ENCODE measurements around the gene IMP4. TPM values are rescaled to one million over a fixed set of nuclear protein-coding genes. Genes with fewer than 3 reads are reported as not detected.
A peak's percentile ranks its signal among the peaks of the same experiment; 100 is the strongest.

Gene IMP4
- total and polyA plus RNA-seq, 2 of the 13 experiments (the other 11 are each of a cell fraction or from before 2014, with no cell fraction given), result 142 to 158 TPM

- TF ChIP-seq CC2D1A (CRISPR knock-in tag; IDR thresholded peaks at IDR 0.05) (peak; percentile 81; the same call in 1 of the 2 replicates), GATA4 (IDR thresholded peaks at IDR 0.05; ENCODE audit: borderline replicate concordance, low read depth) (peak; percentile 67; the same call in 1 of the 2 replicates), FLYWCH1 (CRISPR knock-in tag; IDR thresholded peaks at IDR 0.05) (no peak), SMARCC2 (IDR thresholded peaks at IDR 0.05) (no peak), ZNF777 (CRISPR knock-in tag; IDR thresholded peaks at IDR 0.05) (peak; percentile 44; the same call in 1 of the 2 replicates), ELF4 (CRISPR knock-in tag; IDR thresholded peaks at IDR 0.05; ENCODE audit: borderline replicate concordance) (no peak), ZNF225 (CRISPR knock-in tag; IDR thresholded peaks at IDR 0.05) (no peak), KDM3A (CRISPR knock-in tag; IDR thresholded peaks at IDR 0.05; ENCODE audit: low read depth) (peak; percentile 16; the same call in 1 of the 2 replicates), ZFP41 (CRISPR knock-in tag; IDR thresholded peaks at IDR 0.05; ENCODE audit: borderline replicate concordance) (0 out of 2 replicates have a peak, but pooled peaks have one; percentile 81), DR1 (CRISPR knock-in tag; IDR thresholded peaks at IDR 0.05) (0 out of 2 replicates have a peak, but pooled peaks have one; percentile 15), RXRA (CRISPR knock-in tag; IDR thresholded peaks at IDR 0.05) (0 out of 2 replicates have a peak, but pooled peaks have one; percentile 27), CBX5 (CRISPR knock-in tag; IDR thresholded peaks at IDR 0.05; ENCODE audit: borderline replicate concordance) (no peak), AGO2 (optimal IDR thresholded peaks at IDR 0.05; ENCODE audit: low read depth, low read length) (peak; percentile 41), CREM (IDR thresholded peaks at IDR 0.05) (peak; percentile 69; the same call in 1 of the 2 replicates), CREM (CRISPR knock-in tag; IDR thresholded peaks at IDR 0.05) (no peak), FOXP4 (CRISPR knock-in tag; IDR thresholded peaks at IDR 0.05) (peak; percentile 46; the same call in 1 of the 2 replicates), HNRNPUL1 (IDR thresholded peaks at IDR 0.05; ENCODE audit: low read depth, low read length) (no peak), TAF1 (CRISPR knock-in tag; IDR thresholded peaks at IDR 0.05) (peak; percentile 79), SIN3A (IDR thresholded peaks at IDR 0.05; ENCODE audit: borderline replicate concordance, low read depth, low read length) (peak; percentile 87; the same call in 1 of the 2 replicates), MLX (CRISPR knock-in tag; IDR thresholded peaks at IDR 0.05) (peak; percentile 14; the same call in 1 of the 2 replicates), XRCC5 (optimal IDR thresholded peaks at IDR 0.05; ENCODE audit: low read length) (peak; percentile 32), MAX (IDR thresholded peaks at IDR 0.05) (peak; percentile 30), ZNF10 (CRISPR knock-in tag; IDR thresholded peaks at IDR 0.05; ENCODE audit: borderline replicate concordance, low read depth) (no peak), ZNF143 (CRISPR knock-in tag; IDR thresholded peaks at IDR 0.05) (peak; percentile 56; the same call in 1 of the 2 replicates), CENPX (CRISPR knock-in tag; IDR thresholded peaks at IDR 0.05) (no peak)
- TF ChIP-seq, protein P1, sequence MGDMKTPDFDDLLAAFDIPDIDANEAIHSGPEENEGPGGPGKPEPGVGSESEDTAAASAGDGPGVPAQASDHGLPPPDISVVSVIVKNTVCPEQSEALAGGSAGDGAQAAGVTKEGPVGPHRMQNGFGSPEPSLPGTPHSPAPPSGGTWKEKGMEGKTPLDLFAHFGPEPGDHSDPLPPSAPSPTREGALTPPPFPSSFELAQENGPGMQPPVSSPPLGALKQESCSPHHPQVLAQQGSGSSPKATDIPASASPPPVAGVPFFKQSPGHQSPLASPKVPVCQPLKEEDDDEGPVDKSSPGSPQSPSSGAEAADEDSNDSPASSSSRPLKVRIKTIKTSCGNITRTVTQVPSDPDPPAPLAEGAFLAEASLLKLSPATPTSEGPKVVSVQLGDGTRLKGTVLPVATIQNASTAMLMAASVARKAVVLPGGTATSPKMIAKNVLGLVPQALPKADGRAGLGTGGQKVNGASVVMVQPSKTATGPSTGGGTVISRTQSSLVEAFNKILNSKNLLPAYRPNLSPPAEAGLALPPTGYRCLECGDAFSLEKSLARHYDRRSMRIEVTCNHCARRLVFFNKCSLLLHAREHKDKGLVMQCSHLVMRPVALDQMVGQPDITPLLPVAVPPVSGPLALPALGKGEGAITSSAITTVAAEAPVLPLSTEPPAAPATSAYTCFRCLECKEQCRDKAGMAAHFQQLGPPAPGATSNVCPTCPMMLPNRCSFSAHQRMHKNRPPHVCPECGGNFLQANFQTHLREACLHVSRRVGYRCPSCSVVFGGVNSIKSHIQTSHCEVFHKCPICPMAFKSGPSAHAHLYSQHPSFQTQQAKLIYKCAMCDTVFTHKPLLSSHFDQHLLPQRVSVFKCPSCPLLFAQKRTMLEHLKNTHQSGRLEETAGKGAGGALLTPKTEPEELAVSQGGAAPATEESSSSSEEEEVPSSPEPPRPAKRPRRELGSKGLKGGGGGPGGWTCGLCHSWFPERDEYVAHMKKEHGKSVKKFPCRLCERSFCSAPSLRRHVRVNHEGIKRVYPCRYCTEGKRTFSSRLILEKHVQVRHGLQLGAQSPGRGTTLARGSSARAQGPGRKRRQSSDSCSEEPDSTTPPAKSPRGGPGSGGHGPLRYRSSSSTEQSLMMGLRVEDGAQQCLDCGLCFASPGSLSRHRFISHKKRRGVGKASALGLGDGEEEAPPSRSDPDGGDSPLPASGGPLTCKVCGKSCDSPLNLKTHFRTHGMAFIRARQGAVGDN (CRISPR knock-in tag; IDR thresholded peaks at IDR 0.05), result peak; percentile 67; the same call in 1 of the 2 replicates
Measured at GRCh38 chr2:130342020-130342532, 621 bp upstream of the IMP4 start (continued).
